Panc1 (cell line): ENCODE data around the gene NSDHL. TPM values are rescaled to one million over a fixed set of nuclear protein-coding genes. Genes with fewer than 3 reads are reported as not detected.

ENCODE experiments used
- ATAC-seq: fragments of 200-7000 bp; cut with Tn5 transposase; 2 replicates; pipeline ENCODE4 v1.9.1; 2020; ENCODE audit warnings: mild to moderate bottlenecking, moderate library complexity
- BruUV-seq: library from RNA; stranded (reverse); fragments of 400-500 nt; replicated peaks from 2 replicates; lab custom pipeline; 2021; lab: Mats Ljungman, UMichigan
- CTCF ChIA-PET: fragments of 300-600 bp; sonication (Branson Sonifier 250); formaldehyde crosslinking; loops from one replicate; lab custom pipeline; 2022; ENCODE audit warnings: antibody characterized with exemption; lab: Charles Lee
- POLR2A ChIA-PET: fragments of 300-600 bp; sonication (Branson Sonifier 250); formaldehyde crosslinking; loops from one replicate; lab custom pipeline; 2022; ENCODE audit warnings: antibody characterized with exemption; lab: Charles Lee
- DNase-seq: peaks from one replicate; pipeline ENCODE4 v3.0.0-alpha.2; 2010; ENCODE audit warnings: low read depth, low spot score
- H3K27ac ChIP-seq: 2 replicates; pipeline ENCODE4 v1.5.1; 2011; ENCODE audit warnings: mild to moderate bottlenecking, low read length, inconsistent platforms
- H3K27me3 ChIP-seq: fragments of 200-500 bp; sonication (Bioruptor generic); 2 replicates; pipeline ENCODE4 v1.6.0; 2014; ENCODE audit warnings: low read length, inconsistent platforms; ENCODE audit not compliant: control insufficient read depth, insufficient read depth
- H3K36me3 ChIP-seq: fragments of 200-500 bp; sonication (Bioruptor generic); 2 replicates; pipeline ENCODE4 v1.5.1; 2014; ENCODE audit warnings: inconsistent platforms, mild to moderate bottlenecking, low read length, moderate library complexity; ENCODE audit not compliant: control insufficient read depth, insufficient read depth
- H3K4me1 ChIP-seq: 2 replicates; pipeline ENCODE4 v1.5.1; 2011; ENCODE audit warnings: inconsistent platforms, mild to moderate bottlenecking, low read length, moderate library complexity; ENCODE audit not compliant: control insufficient read depth, insufficient read depth
- H3K4me3 ChIP-seq, 2 experiments: 2 replicates each; pipeline ENCODE4 v1.5.1; 2011 to 2012; ENCODE audit warnings: low read depth in 2 of 2, low read length in 2 of 2, mild to moderate bottlenecking in 2 of 2, inconsistent platforms in 1 of 2, moderate library complexity in 1 of 2
- H3K9me3 ChIP-seq: fragments of 200-500 bp; sonication (Bioruptor generic); 2 replicates; pipeline ENCODE4 v1.5.1; 2014; ENCODE audit warnings: low read depth, mild to moderate bottlenecking, inconsistent platforms, low read length, moderate library complexity; ENCODE audit not compliant: control insufficient read depth, insufficient read depth
- POLR2AphosphoS5 ChIP-seq: IDR thresholded peaks from 2 replicates; pipeline ENCODE4 v1.6.1; 2012; ENCODE audit warnings: mild to moderate bottlenecking, low read depth, low read length, moderate library complexity
- SIN3A ChIP-seq: IDR thresholded peaks from 2 replicates; pipeline ENCODE4 v1.6.1; 2012; ENCODE audit warnings: low read depth, mild to moderate bottlenecking, low read length, moderate library complexity, borderline replicate concordance; ENCODE audit not compliant: insufficient read depth
- TCF7L2 ChIP-seq: IDR thresholded peaks from 2 replicates; pipeline ENCODE4 v1.6.1; 2011; ENCODE audit warnings: mild to moderate bottlenecking, low read depth, low read length, inconsistent platforms
- in situ Hi-C: cut with HindIII; loops from 2 replicates; pipeline ENCODE4 v1.10.0; 2016; ENCODE audit warnings: low sequenced_read_pairs, low pct_unique_long_range_greater_than_20kb
- intact Hi-C: fragments of 100-400 bp; cut with micrococcal nuclease; formaldehyde crosslinking; loops from one replicate; pipeline ENCODE4 v1.10.0; 2022; ENCODE audit not compliant: unreplicated experiment
- total RNA-seq: library from RNA; stranded (reverse); gene quantifications from one replicate; pipeline ENCODE4 v1.2.1, GENCODE V29; 2021; ENCODE audit not compliant: unreplicated experiment
- TF ChIP-seq, protein P1 (sequence below): fragments of 450-650 bp; IDR thresholded peaks from 2 replicates; pipeline ENCODE4 v1.5.1; 2017; ENCODE audit warnings: mild to moderate bottlenecking
- TF ChIP-seq, protein P2 (sequence below), 2 experiments: IDR thresholded peaks; 2 replicates each; pipeline ENCODE4 v1.6.1; 2011 to 2012; ENCODE audit warnings: low read depth in 2 of 2, control low read depth in 1 of 2, low read length in 1 of 2, mild to moderate bottlenecking in 1 of 2, moderate library complexity in 1 of 2; ENCODE audit not compliant: insufficient read depth in 1 of 2

NSDHL gene
- total RNA-seq, 1 experiment from 2014 or later, result 75.0 TPM

DNA sequence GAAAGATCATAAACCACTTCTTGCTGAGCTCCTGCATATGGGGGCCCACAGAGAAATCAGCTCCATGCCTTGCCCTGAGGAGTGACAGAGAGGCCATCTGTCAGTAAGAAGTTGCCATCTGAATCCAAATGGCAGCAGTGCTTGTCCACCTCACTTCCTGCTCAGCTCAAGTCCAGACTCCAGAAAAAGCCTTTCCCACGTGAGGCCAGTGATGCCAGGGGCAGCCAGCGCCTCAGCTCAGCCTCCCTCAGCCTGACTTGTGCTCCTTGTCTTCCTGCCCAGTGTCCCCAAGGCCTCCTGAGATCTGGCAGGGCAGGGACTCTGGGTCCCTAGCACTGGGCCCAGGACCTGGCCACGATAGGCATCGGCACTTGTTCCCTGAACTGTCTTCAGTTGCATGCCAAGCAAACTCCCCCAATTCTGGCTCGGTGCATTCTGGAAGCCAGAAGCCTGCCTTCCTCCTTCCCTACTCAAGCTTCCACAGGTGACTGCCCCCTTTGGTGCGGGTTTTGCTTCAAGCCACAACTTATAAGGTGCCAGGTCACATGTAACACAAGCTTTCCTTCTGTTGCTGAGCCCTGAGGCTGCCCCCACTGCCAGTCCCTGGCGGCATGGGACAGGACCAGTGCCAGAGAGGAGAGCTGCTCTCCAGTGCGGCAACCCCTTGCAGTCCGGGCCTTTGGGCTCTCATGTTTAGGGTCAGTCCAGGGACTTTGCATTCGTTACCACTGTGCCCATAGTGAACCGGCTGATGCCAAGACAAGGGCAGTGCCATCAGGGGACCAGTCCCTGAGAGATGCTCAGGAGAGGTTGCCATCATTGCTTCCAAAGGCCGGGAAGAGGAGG, 69.2 kb downstream of the NSDHL start:
- H3K4me1 ChIP-seq, result peaks cover 3% of the 10 kb centered on the region; the same call in 1 of the 2 replicates
- no peak overlapping the region for H3K27ac ChIP-seq
- H3K36me3 ChIP-seq, result no peaks in the 10 kb centered on the region
- in situ Hi-C loops (no loop called here), intact Hi-C loops (no loop called here)
- DNase-seq (no peak), ATAC-seq (no peak)
- ChIA-PET CTCF (no interaction called here), POLR2A (no interaction called here)
- BruUV-seq, result no TSS peak
- no peak overlapping the region for H3K4me3 ChIP-seq
- no peaks in the 10 kb centered on the region for H3K9me3 ChIP-seq
- TF ChIP-seq POLR2AphosphoS5 (no peak), SIN3A (no peak), TCF7L2 (no peak)
- TF ChIP-seq, protein P1, sequence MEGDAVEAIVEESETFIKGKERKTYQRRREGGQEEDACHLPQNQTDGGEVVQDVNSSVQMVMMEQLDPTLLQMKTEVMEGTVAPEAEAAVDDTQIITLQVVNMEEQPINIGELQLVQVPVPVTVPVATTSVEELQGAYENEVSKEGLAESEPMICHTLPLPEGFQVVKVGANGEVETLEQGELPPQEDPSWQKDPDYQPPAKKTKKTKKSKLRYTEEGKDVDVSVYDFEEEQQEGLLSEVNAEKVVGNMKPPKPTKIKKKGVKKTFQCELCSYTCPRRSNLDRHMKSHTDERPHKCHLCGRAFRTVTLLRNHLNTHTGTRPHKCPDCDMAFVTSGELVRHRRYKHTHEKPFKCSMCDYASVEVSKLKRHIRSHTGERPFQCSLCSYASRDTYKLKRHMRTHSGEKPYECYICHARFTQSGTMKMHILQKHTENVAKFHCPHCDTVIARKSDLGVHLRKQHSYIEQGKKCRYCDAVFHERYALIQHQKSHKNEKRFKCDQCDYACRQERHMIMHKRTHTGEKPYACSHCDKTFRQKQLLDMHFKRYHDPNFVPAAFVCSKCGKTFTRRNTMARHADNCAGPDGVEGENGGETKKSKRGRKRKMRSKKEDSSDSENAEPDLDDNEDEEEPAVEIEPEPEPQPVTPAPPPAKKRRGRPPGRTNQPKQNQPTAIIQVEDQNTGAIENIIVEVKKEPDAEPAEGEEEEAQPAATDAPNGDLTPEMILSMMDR, result no peak
- TF ChIP-seq, protein P2, sequence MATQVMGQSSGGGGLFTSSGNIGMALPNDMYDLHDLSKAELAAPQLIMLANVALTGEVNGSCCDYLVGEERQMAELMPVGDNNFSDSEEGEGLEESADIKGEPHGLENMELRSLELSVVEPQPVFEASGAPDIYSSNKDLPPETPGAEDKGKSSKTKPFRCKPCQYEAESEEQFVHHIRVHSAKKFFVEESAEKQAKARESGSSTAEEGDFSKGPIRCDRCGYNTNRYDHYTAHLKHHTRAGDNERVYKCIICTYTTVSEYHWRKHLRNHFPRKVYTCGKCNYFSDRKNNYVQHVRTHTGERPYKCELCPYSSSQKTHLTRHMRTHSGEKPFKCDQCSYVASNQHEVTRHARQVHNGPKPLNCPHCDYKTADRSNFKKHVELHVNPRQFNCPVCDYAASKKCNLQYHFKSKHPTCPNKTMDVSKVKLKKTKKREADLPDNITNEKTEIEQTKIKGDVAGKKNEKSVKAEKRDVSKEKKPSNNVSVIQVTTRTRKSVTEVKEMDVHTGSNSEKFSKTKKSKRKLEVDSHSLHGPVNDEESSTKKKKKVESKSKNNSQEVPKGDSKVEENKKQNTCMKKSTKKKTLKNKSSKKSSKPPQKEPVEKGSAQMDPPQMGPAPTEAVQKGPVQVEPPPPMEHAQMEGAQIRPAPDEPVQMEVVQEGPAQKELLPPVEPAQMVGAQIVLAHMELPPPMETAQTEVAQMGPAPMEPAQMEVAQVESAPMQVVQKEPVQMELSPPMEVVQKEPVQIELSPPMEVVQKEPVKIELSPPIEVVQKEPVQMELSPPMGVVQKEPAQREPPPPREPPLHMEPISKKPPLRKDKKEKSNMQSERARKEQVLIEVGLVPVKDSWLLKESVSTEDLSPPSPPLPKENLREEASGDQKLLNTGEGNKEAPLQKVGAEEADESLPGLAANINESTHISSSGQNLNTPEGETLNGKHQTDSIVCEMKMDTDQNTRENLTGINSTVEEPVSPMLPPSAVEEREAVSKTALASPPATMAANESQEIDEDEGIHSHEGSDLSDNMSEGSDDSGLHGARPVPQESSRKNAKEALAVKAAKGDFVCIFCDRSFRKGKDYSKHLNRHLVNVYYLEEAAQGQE (IDR thresholded peaks at IDR 0.05; ENCODE audit: insufficient read depth in 1 of 2, low read depth in 2 of 2, low read length in 1 of 2), result no peak
- no peaks in the 10 kb centered on the region for H3K27me3 ChIP-seq

DNA sequence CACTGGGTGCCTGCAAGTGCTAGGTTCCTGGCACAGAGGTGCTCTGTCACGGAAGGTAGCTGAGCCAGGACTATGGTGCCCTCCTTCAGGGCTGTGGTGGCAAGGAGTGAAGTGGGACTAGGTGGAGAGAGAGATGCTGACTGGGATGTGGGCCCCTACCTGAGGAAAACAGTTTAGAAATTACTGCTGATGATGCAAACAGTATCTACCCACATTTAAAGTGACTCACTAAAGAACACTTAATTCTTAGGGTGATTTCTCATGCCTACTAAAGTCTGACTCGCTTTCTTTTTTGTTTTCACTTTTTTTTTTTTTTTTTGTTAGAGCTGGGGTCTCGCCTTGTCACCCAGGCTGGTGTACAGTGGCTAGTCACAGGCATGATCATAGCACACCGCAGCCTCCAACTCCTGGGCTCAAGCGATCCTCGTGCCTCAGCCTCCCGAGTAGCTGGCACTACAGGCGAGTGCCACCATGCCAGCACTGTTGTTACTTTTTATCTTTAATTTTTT, 70.1 kb downstream of the NSDHL start:
- no peak overlapping the region for H3K4me3 ChIP-seq
- no TSS peak for BruUV-seq
- no peaks in the 10 kb centered on the region for H3K36me3 ChIP-seq
- ATAC-seq, result no peak
- H3K27me3 ChIP-seq, result no peaks in the 10 kb centered on the region
- TF ChIP-seq TCF7L2 (no peak), SIN3A (no peak), POLR2AphosphoS5 (no peak)
- TF ChIP-seq, protein P1, result no peak
- TF ChIP-seq, protein P2 (IDR thresholded peaks at IDR 0.05; ENCODE audit: insufficient read depth in 1 of 2, low read depth in 2 of 2, low read length in 1 of 2), result no peak
- POLR2A ChIA-PET, result no interaction called here
- no peaks in the 10 kb centered on the region for H3K9me3 ChIP-seq
- H3K4me1 ChIP-seq, result peaks cover 3% of the 10 kb centered on the region; the same call in 1 of the 2 replicates
- DNase-seq, result no peak
- CTCF ChIA-PET, result interaction anchor here (0.6 kb wide), 1 partner anchor 10 kb away, joined by 6 read pairs; no protein-coding TSS in a partner anchor
- no peak overlapping the region for H3K27ac ChIP-seq
- in situ Hi-C loops (no loop called here), intact Hi-C loops (no loop called here)
